Measurements from ENCODE around the gene ZBTB7A.

Gene ZBTB7A

DNA sequence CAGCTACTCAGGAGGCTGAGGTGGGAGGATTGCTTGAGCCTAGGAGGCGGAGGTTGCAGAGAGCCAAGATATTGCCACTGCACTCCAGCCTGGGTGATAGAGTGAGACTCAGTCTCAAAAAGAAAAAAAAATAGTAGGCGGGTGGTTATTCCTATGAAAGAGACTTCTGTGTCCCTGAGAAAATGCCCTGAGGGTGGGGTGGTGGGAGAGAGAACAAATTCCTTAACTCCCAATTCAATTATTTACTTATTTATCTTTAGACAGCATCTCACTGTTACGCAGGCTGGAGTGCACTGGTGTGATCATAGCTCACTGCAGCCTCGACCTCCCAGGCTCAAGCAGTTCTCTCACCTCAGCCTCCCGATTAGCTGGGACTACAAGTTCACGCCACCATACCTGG is 71.1 kb downstream of the ZBTB7A start:
- H3K79me2 ChIP-seq (ENCODE audit: control insufficient read depth, insufficient read depth, low read length, unreplicated experiment): no peaks in the 10 kb centered on the region
- no peaks in the 10 kb centered on the region for H3K27me3 ChIP-seq (ENCODE audit: insufficient read depth, low read length)
- H3K4me1 ChIP-seq (ENCODE audit: control insufficient read depth, insufficient read depth, low read length, unreplicated experiment): no peaks in the 10 kb centered on the region
- H3K4me3 ChIP-seq (ENCODE audit: low read depth, low read length): no peak overlapping the region
- no peak overlapping the region for H3K27ac ChIP-seq (ENCODE audit: low read depth, low read length)
- no peak overlapping the region for H2AFZ ChIP-seq (ENCODE audit: low read length, unreplicated experiment)
- no peaks in the 10 kb centered on the region for H3K36me3 ChIP-seq (ENCODE audit: insufficient read depth, low read length)
